ENCODE data around the gene FZD7. TPM values are rescaled to one million over a fixed set of nuclear protein-coding genes. Genes with fewer than 3 reads are reported as not detected.

The FZD7 gene
- total RNA-seq, 1 experiment from 2014 or later, result 302 TPM

GRCh38 chr2:202064881-202065230 is 31.2 kb downstream of the FZD7 start:
- H3K9ac ChIP-seq (ENCODE audit: extremely low read depth, insufficient read length, low read length), result no peak overlapping the region
- no peak overlapping the region for H3K14ac ChIP-seq (ENCODE audit: insufficient read depth, low read length)
- no peak overlapping the region for H3K4ac ChIP-seq (ENCODE audit: low read depth, low read length)
- H4K91ac ChIP-seq (ENCODE audit: insufficient read length, low read depth, low read length), result no peak overlapping the region
- DNase-seq, result no peak
- WGBS (ENCODE audit: extremely low coverage, insufficient read length, low lambda C conversion rate), result no CpG with 5 or more reads among the region's 3 CpGs
- no peak overlapping the region for H2BK120ac ChIP-seq (ENCODE audit: low read depth, low read length, poor library complexity, severe bottlenecking)
- H2BK15ac ChIP-seq (ENCODE audit: low read depth, low read length), result no peak overlapping the region
- no peaks in the 10 kb centered on the region for H4K20me1 ChIP-seq (ENCODE audit: control insufficient read depth, insufficient read depth, insufficient read length)
- H2BK20ac ChIP-seq (ENCODE audit: low read depth, low read length, poor library complexity, severe bottlenecking), result no peak overlapping the region
- H3K9me3 ChIP-seq (ENCODE audit: control insufficient read depth, low read depth, low read length), result no peaks in the 10 kb centered on the region
- Mint-ChIP-seq H3K4me1 (peaks cover 24% of the 10 kb centered on the region in 2 experiments), H3K36me3 (ENCODE audit: insufficient read depth in 1 of 3, low read depth in 3 of 3) (no peaks in the 10 kb centered on the region), H3K9me3 (no peaks in the 10 kb centered on the region; a peak in 1 of 5 replicates), H3K27ac (0 out of 7 replicates have a peak overlapping the region, but pooled peaks of 1 of the 3 experiments have one; percentile 2), H3K4me3 (0 out of 5 replicates have a peak overlapping the region, but pooled peaks of 1 of the 2 experiments have one; percentile 28), H3K27me3 (ENCODE audit: low read depth) (no peaks in the 10 kb centered on the region)
- no peak overlapping the region for H2AFZ ChIP-seq (ENCODE audit: low read length)
- H3K4me2 ChIP-seq (ENCODE audit: insufficient read depth, insufficient read length, low read length), result peak overlapping the region; percentile 0
- peaks cover 9% of the 10 kb centered on the region; the same call in 1 of the 2 replicates for H3K4me1 ChIP-seq (ENCODE audit: insufficient read depth, low read length)
- H3K79me2 ChIP-seq (ENCODE audit: insufficient read depth, low read length), result no peaks in the 10 kb centered on the region
- no peak overlapping the region for H3T11ph ChIP-seq (ENCODE audit: low read length)
- H4K8ac ChIP-seq (replicated peaks; ENCODE audit: insufficient read length, low read depth, low read length), result no peak overlapping the region
- no peak overlapping the region for H3K23ac ChIP-seq (ENCODE audit: insufficient read length, low read depth, low read length)
- no peaks in the 10 kb centered on the region for H3K27me3 ChIP-seq (ENCODE audit: insufficient read depth, low read length)
- no peak overlapping the region for H2AK5ac ChIP-seq (ENCODE audit: insufficient read length, low read length)
- no peak overlapping the region for H2BK5ac ChIP-seq (ENCODE audit: insufficient read length, low read length)
- H4K5ac ChIP-seq (ENCODE audit: insufficient read length, low read depth, low read length), result no peak overlapping the region
- no peak overlapping the region for H2BK12ac ChIP-seq (ENCODE audit: insufficient read length, low read depth, low read length)
- no peaks in the 10 kb centered on the region for H3K79me1 ChIP-seq (ENCODE audit: insufficient read depth, low read depth, low read length, poor library complexity, severe bottlenecking)
- H3K23me2 ChIP-seq (ENCODE audit: insufficient read length, low read depth, low read length, poor library complexity, severe bottlenecking), result no peaks in the 10 kb centered on the region
- H3K27ac ChIP-seq (ENCODE audit: insufficient read length, low read depth, low read length), result no peak overlapping the region
- no peak overlapping the region for H3K18ac ChIP-seq (ENCODE audit: insufficient read length, low read depth, low read length)
- no peak for TF ChIP-seq CTCF (conservative IDR thresholded peaks at IDR 0.05)
- no peak overlapping the region for H3K56ac ChIP-seq (ENCODE audit: insufficient read length, low read depth, low read length)

All from H9 (cell line).